ENCODE data around the gene RDH5.

Gene RDH5

GRCh38 chr12:55729819-55730818, 9.9 kb downstream of the RDH5 start:
- DNase-seq, result no peak

- DNase-seq, result no peak
Measured at GRCh38 chr12:55732288-55732687, 12.1 kb downstream of the RDH5 start.

GRCh38 chr12:55733021-55733555, 12.9 kb downstream of the RDH5 start:
- no peak for DNase-seq

GRCh38 chr12:55733858-55734257, 13.7 kb downstream of the RDH5 start:
- no peak for DNase-seq

- DNase-seq, result no peak
Measured at GRCh38 chr12:55734595-55734994, 14.4 kb downstream of the RDH5 start.

GRCh38 chr12:55736076-55736475, 15.9 kb downstream of the RDH5 start:
- DNase-seq, result no peak

GRCh38 chr12:55736780-55737580, 16.8 kb downstream of the RDH5 start:
- peak; percentile 27 for DNase-seq

GRCh38 chr12:55737581-55738122, 17.5 kb downstream of the RDH5 start:
- no peak for DNase-seq

- DNase-seq, result peak; percentile 85
Measured at GRCh38 chr12:55738123-55739024, 18.2 kb downstream of the RDH5 start.

- no peak for DNase-seq
Measured at GRCh38 chr12:55739025-55739378, 18.8 kb downstream of the RDH5 start.

- no peak for DNase-seq
Measured at GRCh38 chr12:55741931-55742680, 21.9 kb downstream of the RDH5 start.

GRCh38 chr12:55742719-55743405, 22.7 kb downstream of the RDH5 start, which contains the start of gene GDF11:
GDF11 (plus strand) TSS chr12:55743122; CDS start chr12:55743317, 195 bp downstream.
- peak; percentile 60 for DNase-seq

- DNase-seq, result no peak
Measured at GRCh38 chr12:55743406-55744339, 23.5 kb downstream of the RDH5 start.

- DNase-seq, result no peak
Measured at GRCh38 chr12:55744340-55745030, 24.3 kb downstream of the RDH5 start.

GRCh38 chr12:55745361-55746173, 25.4 kb downstream of the RDH5 start:
- no peak for DNase-seq

- DNase-seq, result no peak
Measured at GRCh38 chr12:55746174-55746912, 26.1 kb downstream of the RDH5 start.

- DNase-seq, result no peak
Measured at GRCh38 chr12:55746913-55747231, 26.7 kb downstream of the RDH5 start.
